Nephron progenitor cell (in vitro differentiated cells): ENCODE measurements around the gene SH2D3C.

Source experiments
- DNase-seq: peaks from one replicate; pipeline ENCODE4 v3.0.0; 2021
- H3K27ac Mint-ChIP-seq: 2 replicates; pipeline ENCODE4 v1.8.0; 2021; ENCODE audit warnings: mild to moderate bottlenecking, moderate library complexity, mixed read lengths
- H3K27me3 Mint-ChIP-seq: 2 replicates; pipeline ENCODE4 v1.8.0; 2021; ENCODE audit warnings: mild to moderate bottlenecking, low read depth, mixed read lengths; ENCODE audit not compliant: poor library complexity
- H3K36me3 Mint-ChIP-seq: 2 replicates; pipeline ENCODE4 v1.8.0; 2021; ENCODE audit warnings: low read depth, mixed read lengths
- H3K4me1 Mint-ChIP-seq: 2 replicates; pipeline ENCODE4 v1.8.0; 2021; ENCODE audit warnings: mixed read lengths
- H3K4me3 Mint-ChIP-seq: 2 replicates; pipeline ENCODE4 v1.8.0; 2021; ENCODE audit warnings: mild to moderate bottlenecking, moderate library complexity, mixed read lengths
- H3K9me3 Mint-ChIP-seq: 2 replicates; pipeline ENCODE4 v1.8.0; 2021; ENCODE audit warnings: mild to moderate bottlenecking, moderate library complexity, mixed read lengths
- CTCF ChIP-seq: fragments of 200-600 bp; sonication (generic); IDR thresholded peaks from 2 replicates; pipeline ENCODE4 v1.5.0; 2021; ENCODE audit warnings: antibody characterized with exemption

The SH2D3C gene

GRCh38 chr9:127720031-127720864 is 58.2 kb downstream of the SH2D3C start:
- H3K27ac Mint-ChIP-seq, result no peak overlapping the region
- no peaks in the 10 kb centered on the region for H3K36me3 Mint-ChIP-seq
- no peaks in the 10 kb centered on the region for H3K9me3 Mint-ChIP-seq
- no peak for DNase-seq
- H3K4me1 Mint-ChIP-seq, result peaks cover 26% of the 10 kb centered on the region
- no peak overlapping the region for H3K4me3 Mint-ChIP-seq
- TF ChIP-seq CTCF, result no peak
- peaks cover 32% of the 10 kb centered on the region for H3K27me3 Mint-ChIP-seq

- Mint-ChIP-seq H3K9me3 (no peaks in the 10 kb centered on the region), H3K27ac (no peak overlapping the region), H3K4me3 (no peak overlapping the region), H3K27me3 (peaks cover 48% of the 10 kb centered on the region), H3K36me3 (no peaks in the 10 kb centered on the region), H3K4me1 (peaks cover 19% of the 10 kb centered on the region)
- no peak for TF ChIP-seq CTCF
- no peak for DNase-seq
Measured at GRCh38 chr9:127717766-127718165, 60.7 kb downstream of the SH2D3C start.

- Mint-ChIP-seq H3K4me1 (peaks cover 22% of the 10 kb centered on the region), H3K27me3 (peaks cover 42% of the 10 kb centered on the region), H3K27ac (no peak overlapping the region), H3K4me3 (peak overlapping the region; percentile 96), H3K9me3 (no peaks in the 10 kb centered on the region), H3K36me3 (no peaks in the 10 kb centered on the region)
- DNase-seq, result no peak
- no peak for TF ChIP-seq CTCF
Measured at GRCh38 chr9:127716412-127716811, 62.1 kb downstream of the SH2D3C start.

GRCh38 chr9:127715470-127716337 is 62.8 kb downstream of the SH2D3C start, which contains the start of the genes PTRH1 and TTC16:
PTRH1 (minus strand) TSS chr9:127715663; CDS start chr9:127715639, 24 bp downstream.
TTC16 (plus strand) TSS chr9:127716079; CDS start chr9:127716146, 67 bp downstream.
- H3K4me3 Mint-ChIP-seq, result peak within 1 kb of the TSS; percentile 96
- no peak within 1 kb of the TSS for H3K27ac Mint-ChIP-seq
- no peaks in the 10 kb centered on the region for H3K9me3 Mint-ChIP-seq
- no peak for TF ChIP-seq CTCF
- H3K27me3 Mint-ChIP-seq, result peaks cover 41% of the 10 kb centered on the region
- H3K36me3 Mint-ChIP-seq, result no peaks in the 10 kb centered on the region
- H3K4me1 Mint-ChIP-seq, result peaks cover 29% of the 10 kb centered on the region
- peak; percentile 99 for DNase-seq

GRCh38 chr9:127714951-127715469 is 63.5 kb downstream of the SH2D3C start:
- peak; percentile 55 for DNase-seq
- Mint-ChIP-seq H3K4me1 (peaks cover 33% of the 10 kb centered on the region), H3K4me3 (peak overlapping the region; percentile 96), H3K36me3 (no peaks in the 10 kb centered on the region), H3K27ac (no peak overlapping the region), H3K27me3 (peaks cover 42% of the 10 kb centered on the region), H3K9me3 (no peaks in the 10 kb centered on the region)
- no peak for TF ChIP-seq CTCF
